GM10847 (cell line): ENCODE results near the gene MUC5AC.

Experiments used
- POLR2A ChIP-seq: IDR thresholded peaks from 2 replicates; pipeline ENCODE4 v1.6.1; 2011; ENCODE audit not compliant: insufficient read length; ENCODE audit errors: extremely low read depth

The MUC5AC gene

GRCh38 chr11:1235901-1236315, 78.2 kb downstream of the MUC5AC start:
- TF ChIP-seq POLR2A = no peak

- no peak for TF ChIP-seq POLR2A
Observed at GRCh38 chr11:1236316-1237127, 78.8 kb downstream of the MUC5AC start.

GRCh38 chr11:1237128-1237580, 79.4 kb downstream of the MUC5AC start:
- no peak for TF ChIP-seq POLR2A

GRCh38 chr11:1237851-1238250, 80.1 kb downstream of the MUC5AC start:
- no peak for TF ChIP-seq POLR2A

GRCh38 chr11:1238767-1239595, 81.2 kb downstream of the MUC5AC start:
- no peak for TF ChIP-seq POLR2A

GRCh38 chr11:1239596-1240205, 81.9 kb downstream of the MUC5AC start:
- TF ChIP-seq POLR2A = no peak

GRCh38 chr11:1240771-1241170, 83.0 kb downstream of the MUC5AC start:
- TF ChIP-seq POLR2A = no peak

GRCh38 chr11:1241706-1242105, 84.0 kb downstream of the MUC5AC start:
- TF ChIP-seq POLR2A = no peak

GRCh38 chr11:1242289-1242688, 84.5 kb downstream of the MUC5AC start:
- TF ChIP-seq POLR2A = no peak
